ENCODE measurements around the gene EIF2S3.
A peak's percentile ranks its signal among the peaks of the same experiment; 100 is the strongest.

The EIF2S3 gene

DNA sequence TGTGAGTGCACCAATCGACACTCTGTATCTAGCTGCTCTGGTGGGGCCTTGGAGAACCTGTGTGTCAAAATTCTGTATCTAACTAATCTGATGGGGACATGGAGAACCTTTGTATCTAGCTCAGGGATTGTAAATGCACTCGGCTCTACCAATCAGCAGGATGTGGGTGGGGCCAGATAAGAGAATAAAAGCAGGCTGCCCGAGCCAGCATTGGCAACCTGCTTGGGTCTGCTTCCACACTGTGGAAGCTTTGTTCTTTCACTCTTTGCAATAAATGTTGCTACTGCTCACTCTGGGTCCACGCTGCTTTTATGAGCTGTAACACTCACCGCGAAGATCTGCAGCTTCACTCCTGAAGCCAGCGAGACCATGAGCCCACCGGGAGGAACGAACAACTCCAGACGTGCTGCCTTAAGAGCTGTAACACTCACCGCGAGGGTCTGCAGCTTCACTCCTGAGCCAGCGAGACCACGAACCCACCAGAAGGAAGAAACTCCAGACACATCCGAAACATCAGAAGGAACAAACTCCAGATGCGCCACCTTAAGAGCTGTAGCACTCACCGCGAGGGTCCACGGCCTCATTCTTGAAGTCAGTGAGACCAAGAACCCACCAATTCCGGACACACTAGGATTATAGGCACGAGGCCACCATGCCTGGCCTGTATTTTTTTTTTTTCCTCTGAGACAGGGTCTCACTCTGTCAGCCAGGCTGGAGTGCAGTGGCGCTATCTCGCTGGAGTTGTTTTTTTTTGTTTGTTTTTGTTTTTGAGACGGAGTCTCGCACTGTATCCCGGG lies 4.0 kb upstream of the EIF2S3 start:
- DNase-seq = peak; percentile 34

DNA sequence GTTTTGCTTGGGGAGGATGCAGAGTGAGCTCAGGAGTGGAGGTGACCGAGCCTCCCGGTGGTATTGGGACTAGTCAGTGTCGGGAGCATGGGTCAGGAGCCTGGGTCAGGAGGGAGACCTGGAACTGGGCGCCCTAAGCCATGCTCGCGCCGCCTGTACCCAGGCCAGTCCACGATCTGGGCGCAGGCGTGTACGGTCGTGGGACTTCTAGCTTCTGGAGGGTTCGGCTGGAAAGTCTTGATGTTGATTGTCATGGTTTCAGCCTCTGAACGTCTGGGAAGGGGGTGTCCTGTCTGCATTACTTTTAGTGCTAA lies 244 bp downstream of the EIF2S3 start:
- DNase-seq = no peak

DNA sequence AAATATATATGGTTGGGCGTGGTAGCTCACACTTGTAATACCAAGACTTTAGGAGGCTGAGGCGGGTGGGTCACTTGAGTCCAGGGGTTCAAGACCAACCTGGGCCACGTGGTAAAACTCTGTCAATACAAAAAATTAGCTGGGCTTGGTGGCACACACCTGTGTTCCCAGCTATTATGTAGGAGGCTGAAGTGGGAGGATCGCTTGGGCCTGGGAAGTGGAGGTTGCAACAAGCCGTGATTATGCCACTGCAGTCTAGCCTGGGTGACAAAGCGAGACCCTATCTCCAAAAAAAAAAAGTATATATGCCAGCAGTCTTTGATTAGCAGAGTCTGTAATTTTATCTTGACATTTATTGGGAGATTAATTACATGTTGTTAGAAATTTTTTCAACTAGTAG lies 8.7 kb downstream of the EIF2S3 start:
- DNase-seq = no peak

DNA sequence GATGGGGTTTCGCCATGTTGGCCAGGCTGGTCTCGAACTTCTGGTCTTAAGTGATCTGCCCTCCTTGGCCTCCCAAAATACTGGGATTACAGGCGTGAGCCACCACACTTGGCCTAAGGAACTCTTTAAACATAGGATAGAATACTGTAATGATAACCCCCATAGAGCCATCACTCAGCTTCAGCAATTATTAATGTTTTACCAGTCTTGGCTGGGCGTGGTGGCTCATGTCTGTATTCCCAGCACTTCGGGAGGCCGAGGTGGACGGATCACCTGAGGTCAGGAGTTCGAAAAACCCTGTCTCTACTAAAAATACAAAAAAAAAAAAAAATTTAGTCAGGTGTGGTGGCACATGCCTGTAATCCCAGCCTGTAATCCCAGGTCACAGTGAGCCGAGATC lies 15.1 kb downstream of the EIF2S3 start:
- no peak for DNase-seq

DNA sequence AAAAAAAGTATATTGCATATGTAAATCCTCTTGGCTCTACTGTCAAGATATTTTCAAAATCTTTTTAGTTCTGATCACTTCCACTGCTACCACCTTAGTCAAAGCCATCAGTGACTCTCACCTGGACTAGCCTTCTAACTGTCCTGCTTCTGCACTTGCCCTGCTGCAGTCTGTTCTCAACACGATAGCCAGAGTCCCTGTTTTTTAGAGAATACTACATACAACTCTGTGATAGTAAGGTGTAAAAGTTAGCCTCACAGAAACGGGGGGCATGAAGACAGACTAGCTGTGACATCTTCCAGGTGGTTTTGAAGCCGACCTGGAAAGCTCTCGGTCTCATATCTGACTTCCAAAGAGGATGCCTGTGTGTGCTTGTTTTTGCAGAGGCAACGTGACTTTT lies 24.7 kb downstream of the EIF2S3 start:
- no peak for DNase-seq

DNA sequence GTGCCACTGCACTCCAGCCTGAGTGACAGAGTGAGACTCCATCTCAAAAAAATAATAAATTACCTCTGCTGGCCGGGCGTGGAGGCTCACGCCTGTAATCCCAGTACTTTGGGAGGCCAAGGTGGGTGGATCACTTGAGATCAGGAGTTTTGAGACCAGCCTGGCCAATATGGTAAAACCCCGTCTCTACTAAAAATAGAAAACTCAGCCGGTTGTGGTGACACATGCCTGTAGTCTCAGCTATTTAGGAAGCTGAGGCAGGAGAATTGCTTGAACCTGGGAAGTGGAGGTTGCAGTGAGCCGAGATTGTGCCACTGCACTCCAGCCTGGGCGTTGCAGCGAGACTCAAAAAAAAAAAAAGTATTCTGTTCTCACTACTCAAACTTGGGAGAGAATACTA lies 25.5 kb downstream of the EIF2S3 start:
- DNase-seq = peak; percentile 2

DNA sequence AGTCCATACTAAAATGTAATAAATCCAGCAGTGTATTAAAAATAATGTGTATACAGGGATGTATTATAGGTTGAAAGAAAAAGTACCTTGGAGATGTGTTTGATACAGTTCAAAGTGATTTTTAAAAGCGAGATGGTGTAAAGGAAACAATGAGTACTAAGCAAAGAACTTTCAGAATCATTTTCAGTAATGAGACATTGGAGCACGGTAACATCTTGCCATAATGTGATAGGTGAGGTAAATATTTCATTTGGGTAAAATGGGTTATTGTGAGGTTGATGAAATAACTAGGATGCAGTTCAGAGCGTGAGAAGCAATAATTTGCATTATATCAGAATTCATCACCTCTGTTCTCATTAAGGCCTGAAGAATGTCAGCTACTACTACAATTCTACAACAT lies 25.9 kb downstream of the EIF2S3 start:
- no peak for DNase-seq

DNA sequence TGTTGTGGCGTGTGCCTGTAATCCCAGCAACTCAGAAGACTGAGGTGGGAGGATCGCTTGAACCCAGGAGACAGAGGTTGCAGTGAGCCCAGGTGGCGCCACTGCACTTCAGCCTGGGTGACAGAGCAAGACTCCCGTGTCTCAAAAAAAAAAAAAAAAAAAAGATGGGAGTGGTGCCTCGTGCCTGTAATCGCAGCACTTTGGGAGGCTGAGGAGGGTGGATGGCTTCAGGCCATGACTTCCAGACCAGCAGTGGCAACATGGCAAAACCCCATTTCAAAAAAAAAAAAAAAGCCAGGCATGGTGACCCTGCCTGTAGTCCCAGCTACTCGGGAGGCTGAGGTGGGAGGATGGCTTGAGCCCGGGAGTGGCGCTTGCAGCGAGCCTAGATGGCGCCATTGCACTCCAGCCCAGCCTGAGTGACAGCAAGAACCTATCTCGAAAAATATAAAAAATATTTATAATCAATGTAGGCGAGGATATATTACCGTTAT lies 27.0 kb downstream of the EIF2S3 start:
- DNase-seq = peak; percentile 85

DNA sequence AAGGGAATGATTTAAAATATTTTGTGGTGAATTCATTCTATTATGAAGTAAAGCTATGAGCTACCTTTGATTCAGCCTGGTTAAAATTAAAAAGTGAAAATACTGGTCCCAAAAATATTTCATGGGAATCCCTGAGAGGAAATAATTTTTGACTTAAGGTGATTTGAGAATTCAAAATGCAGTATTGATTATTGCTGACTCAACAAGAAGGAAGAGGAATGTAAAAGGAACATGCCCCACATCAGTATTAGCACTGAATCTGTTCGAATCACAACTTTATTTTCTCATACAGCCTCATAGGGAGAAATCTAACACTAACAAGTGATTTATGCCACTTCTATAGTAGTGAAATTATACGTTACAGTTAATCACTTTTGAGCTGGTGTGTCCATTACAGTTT lies 27.7 kb downstream of the EIF2S3 start:
- DNase-seq = no peak

DNA sequence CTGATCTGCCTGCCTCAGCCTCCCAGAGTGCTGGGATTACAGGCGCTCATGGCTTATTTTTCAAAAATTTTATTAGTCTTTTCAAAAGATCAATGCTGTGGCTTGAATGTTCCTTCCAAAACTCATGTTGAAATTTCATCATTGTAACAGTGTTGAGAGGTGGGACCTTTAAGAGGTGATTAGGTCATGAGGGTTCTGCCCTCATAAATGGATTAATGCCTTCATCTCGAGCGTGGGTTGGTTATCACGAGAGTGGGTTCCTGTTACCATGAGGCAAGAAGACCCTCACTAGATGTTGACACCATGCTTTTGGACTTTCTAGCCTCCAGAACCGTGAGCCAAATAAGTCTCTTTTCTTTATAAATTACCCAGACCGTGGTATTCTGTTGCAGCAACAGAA lies 30.3 kb downstream of the EIF2S3 start:
- DNase-seq = no peak

DNA sequence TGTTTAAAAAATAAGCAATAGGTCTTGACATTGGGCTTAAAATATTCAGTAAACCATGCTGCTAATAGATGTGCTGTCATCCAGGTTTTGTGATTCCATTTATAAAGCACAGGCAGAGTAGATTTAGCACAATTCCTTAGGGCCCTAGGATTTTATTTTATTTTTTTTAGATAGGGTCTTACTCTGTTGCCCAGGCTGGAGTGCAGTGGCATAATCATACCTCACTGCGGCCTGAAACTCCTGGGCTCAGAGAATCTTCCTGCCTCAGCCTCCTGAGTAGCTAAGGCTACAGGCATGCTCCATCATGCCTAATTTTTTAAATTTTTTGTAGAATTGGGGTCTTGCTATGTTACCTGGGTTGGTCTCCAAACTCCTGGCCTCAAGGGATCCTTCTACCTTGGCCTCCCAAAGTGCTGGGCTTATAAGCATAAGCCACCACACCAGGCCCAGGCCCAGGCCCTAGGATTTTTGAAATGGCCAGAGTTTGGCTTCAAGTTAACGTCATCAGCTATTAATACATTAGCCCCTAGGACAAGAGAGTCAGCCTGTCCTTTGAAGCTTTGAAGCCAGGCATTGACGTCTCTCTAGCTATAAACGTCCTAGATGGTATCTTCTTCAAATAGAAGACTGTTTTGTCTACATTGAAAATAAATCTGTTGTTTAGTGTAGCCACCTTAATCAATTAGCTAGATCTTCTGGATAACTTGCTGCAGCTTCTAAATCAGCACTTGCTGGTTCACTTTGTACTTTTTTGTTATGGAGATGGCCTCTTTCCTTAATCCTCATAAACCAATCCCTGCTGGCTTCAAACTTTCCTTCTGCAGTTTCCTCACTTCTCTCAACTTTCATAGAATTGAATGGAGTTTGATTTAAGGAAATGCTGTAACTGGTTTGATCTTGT lies 35.8 kb downstream of the EIF2S3 start:
- DNase-seq = no peak

DNA sequence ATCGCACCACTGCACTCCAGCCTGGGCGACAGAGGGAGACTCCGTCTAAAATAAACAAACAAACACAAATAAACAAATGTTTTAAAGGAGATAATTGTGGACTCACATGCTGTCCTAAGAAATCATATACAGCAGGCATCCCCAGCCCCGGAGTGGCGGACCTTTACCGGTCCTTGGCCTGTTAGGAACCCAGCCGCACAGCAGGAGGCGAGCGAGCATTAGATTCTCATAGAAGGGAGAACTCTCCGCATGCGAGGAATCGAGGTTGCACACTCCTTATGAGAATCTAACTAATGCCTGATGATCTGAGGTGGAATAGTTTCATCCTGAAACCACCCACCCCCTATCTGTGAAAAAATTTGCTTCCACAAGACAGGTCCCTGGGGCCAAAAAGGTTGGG lies 39.0 kb downstream of the EIF2S3 start:
- no peak for DNase-seq

DNA sequence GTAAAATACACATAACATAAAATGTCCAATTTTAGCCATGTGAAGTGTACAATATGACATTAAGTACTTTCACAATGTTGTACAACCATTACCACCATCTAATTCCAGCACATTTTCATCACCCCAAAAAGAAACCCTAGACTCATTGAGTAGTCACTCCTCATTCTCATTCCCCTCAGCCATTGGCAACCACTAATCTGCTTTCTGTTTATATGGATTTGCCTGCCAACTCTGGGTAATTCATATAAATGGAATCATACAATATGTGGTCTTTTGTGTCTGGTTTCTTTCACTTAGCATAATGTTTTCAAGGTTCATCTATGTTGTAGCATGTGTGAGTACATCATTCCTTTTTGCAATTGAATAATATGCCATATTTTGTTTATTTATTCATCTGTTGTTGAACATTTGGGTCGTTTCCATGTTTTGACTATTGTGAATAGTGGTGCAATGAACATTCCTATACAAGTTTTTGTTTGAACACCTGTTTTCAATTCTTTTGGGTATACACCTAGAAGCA lies 43.0 kb downstream of the EIF2S3 start:
- DNase-seq = no peak

DNA sequence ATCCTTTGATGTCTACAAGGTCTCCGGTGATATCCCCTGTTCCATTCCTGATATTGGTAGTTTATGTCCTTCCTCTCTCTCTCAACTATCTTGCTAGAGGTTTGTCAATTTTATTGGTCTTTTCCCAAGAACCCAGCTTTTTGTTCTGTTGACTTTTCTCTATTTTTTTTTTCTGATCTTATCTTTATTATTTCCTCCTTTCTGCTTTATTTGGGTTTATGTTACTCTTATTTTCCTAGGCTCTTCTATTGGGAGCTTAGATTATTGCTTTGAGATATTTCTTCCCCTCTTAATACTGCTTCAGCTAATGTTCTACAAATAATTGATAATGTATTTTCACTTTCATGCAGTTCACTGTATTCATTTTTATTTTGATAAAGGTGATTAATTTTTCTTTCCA lies 44.2 kb downstream of the EIF2S3 start:
- no peak for DNase-seq

DNA sequence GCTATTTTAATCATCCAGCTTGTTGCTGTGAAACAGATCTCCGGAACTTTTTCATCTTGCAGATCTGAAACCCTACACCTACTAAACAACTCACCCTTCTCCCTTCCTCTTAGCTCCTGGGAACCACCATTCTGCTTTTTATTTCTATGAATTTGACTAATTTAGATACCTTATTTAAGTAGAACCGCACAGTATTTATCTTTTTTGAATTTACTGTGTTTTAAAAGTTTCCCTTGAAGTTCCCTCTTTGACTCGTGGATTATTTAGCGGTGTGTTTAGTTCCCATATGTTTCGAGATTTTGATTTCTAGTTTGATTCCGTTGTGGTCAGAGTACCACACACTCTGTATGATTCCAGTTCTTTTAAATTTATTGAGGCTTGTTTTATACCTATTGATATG lies 44.6 kb downstream of the EIF2S3 start:
- DNase-seq = no peak

DNA sequence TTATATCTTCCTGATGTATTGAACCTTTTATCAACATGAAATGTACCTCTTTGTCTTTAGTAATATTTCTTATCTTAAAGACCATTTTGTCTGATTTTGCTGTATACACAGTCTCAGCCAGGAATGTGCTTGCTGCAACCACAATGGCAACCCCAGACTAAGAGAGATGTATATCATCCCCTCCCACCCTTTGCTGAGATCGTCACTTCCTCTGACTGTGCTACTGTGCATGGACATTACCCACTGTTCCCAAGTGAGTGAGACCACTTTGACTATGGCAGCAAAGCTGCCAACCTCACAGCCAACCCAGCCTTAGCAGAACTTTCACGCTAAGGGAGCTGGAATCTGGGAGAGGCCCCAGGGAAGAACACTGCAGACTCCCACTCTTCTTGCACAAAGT lies 46.0 kb downstream of the EIF2S3 start:
- DNase-seq = peak; percentile 48

DNA sequence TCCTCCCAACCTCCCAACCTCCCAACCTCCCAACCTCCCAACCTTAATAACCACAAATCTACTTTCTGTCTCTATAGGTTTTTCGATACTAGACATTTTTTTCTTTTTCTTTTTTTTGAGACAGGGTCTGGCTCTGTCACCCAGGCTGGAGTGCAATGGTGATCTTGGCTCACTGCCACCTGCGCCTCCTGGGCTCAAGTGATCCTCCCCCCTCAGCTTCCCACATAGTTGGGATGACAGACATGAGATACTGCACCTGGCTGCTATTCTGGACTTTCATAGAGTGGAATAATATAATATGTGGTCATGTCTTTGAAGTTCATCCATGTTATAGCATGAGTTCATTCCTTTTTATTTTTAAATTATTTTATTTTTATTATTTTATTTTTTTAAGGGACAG lies 55.3 kb downstream of the EIF2S3 start:
- DNase-seq = no peak

DNA sequence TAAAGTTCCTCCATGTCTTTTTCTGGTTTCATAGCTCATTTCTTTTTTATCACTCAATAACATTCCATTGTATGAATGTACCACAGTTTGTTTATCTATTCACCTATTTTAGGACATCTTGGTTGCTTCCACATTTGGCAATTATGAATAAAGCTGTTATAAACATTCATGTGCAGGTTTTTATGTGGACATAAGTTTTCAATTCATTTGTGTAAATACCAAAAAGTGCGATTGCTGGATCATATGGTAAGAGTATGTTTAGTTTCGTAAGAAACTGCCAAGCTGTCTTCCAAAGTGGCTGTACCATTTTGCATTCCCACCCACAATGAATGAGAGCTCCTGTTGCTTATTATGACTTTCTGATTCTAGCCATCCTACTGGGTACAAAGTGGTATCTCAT lies 58.4 kb downstream of the EIF2S3 start:
- DNase-seq = no peak

DNA sequence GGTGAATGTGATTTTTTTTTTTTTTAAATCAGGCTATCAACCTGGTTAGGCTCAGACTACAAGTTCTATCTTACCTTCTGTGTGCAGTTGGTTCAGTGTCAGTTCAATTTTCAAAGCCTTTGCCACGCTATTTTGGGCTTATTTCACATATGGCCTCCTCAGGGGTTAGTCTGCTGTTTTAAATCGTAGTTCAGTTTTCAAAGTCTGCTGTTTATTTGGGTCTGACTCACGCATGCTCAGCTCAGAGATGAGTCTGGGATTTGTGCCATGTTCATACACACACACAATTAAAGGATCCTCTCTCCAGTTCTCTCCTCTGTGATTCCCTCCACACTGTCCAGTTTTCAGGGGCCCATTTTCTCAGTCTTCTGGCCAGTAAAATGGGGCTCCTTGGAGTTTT lies 62.5 kb downstream of the EIF2S3 start:
- no peak for DNase-seq

DNA sequence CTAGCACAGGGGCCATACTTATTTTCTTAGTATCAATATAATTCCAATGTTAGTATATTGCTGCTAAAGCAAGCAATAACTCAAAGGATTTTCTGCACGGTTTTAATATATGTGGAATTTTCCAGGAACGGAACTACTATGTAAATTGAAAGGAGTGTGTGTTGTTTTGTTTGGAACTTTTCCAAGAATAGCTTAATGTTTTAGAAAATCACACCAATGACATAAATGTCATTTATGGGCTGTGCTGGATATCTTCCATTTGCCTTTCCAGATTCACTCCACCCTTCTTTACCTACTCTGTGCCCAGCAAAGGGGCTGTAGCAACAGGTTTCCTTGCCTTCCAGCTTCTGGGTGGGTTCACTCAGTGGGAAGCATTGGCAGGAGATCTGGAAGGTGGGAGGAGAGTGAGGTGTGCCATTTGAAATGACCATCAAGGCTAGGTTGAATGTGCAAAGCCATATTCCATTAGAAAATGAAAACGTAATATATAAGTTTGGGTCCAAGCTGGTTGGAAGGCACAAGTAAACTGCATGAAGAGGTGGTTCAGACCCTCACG lies 69.6 kb downstream of the EIF2S3 start:
- DNase-seq = no peak

DNA sequence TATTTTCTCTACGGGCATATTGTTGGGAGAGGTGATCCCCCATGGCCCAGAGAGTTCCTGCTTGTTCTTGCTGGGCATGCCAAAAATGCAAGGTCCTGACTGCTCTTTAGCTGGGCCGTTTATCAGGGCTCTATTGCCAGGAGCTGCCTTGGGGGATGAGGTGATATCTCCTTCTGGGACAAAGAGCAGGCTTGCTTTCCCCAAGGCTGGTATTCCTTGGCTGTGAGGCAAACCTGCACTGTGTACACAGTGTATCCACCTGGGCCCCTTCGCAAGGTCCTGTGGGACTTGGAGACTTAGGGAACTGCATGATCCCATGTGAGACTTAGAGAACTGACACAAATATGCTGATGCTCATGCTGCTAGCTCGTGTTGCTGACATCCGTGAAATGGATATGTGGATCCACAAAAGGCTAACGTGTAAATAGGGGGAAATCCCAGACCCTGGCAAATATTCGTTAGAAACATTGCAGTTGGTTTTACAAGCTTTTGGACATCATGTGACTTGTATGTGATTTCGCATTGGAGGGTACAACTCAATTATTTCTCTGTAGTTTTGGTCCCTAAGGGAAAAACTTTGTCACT lies 70.4 kb downstream of the EIF2S3 start:
- no peak for DNase-seq
